Fibroblast of lung (primary cell): ENCODE data around the gene RALY. TPM values are rescaled to one million over a fixed set of nuclear protein-coding genes. Genes with fewer than 3 reads are reported as not detected.

Experiments used
- DNase-seq, 2 donors: peaks; one replicate each; pipeline versions ENCODE4 v3.0.0 to v3.0.0-alpha.2; 2010; ENCODE audit warnings: low read depth in 2 of 2
- H2AFZ ChIP-seq: 2 replicates; pipeline ENCODE4 v1.5.1; 2012; ENCODE audit warnings: low read length, control low read depth, inconsistent platforms
- H3K27ac ChIP-seq: 2 replicates; pipeline ENCODE4 v1.5.1; 2011; ENCODE audit warnings: low read length, control low read depth; ENCODE audit not compliant: insufficient read depth
- H3K27me3 ChIP-seq: 2 replicates; pipeline ENCODE4 v1.5.1; 2011; ENCODE audit warnings: mild to moderate bottlenecking, low read length; ENCODE audit not compliant: control insufficient read depth, insufficient read depth
- H3K36me3 ChIP-seq: 2 replicates; pipeline ENCODE4 v1.5.1; 2011; ENCODE audit warnings: low read length; ENCODE audit not compliant: control insufficient read depth, insufficient read depth
- H3K4me1 ChIP-seq: 2 replicates; pipeline ENCODE4 v1.5.1; 2011; ENCODE audit warnings: low read length; ENCODE audit not compliant: control insufficient read depth, insufficient read depth; ENCODE audit errors: extremely low read depth
- H3K4me2 ChIP-seq: 2 replicates; pipeline ENCODE4 v1.5.1; 2011; ENCODE audit warnings: low read length, control low read depth; ENCODE audit not compliant: insufficient read depth; ENCODE audit errors: extremely low read depth
- H3K4me3 ChIP-seq, 4 experiments: fragments of 200-600 bp in 1 of 4; sonication (generic) in 1 of 4; replicated peaks in 1 of 4; 2 replicates each; pipeline ENCODE4 v1.5.1; 2011 to 2016; ENCODE audit warnings: low read length in 4 of 4, low read depth in 3 of 4, mild to moderate bottlenecking in 3 of 4, control low read depth in 2 of 4, inconsistent platforms in 1 of 4, mixed read lengths in 1 of 4; ENCODE audit not compliant: insufficient read depth in 1 of 4; ENCODE audit errors: control extremely low read depth in 1 of 4
- H3K79me2 ChIP-seq: 2 replicates; pipeline ENCODE4 v1.5.1; 2012; ENCODE audit warnings: mild to moderate bottlenecking, low read length, inconsistent platforms; ENCODE audit not compliant: control insufficient read depth, insufficient read depth
- H3K9ac ChIP-seq: 2 replicates; pipeline ENCODE4 v1.5.1; 2011; ENCODE audit warnings: mild to moderate bottlenecking, low read length, control low read depth; ENCODE audit not compliant: insufficient read depth
- H3K9me3 ChIP-seq: 2 replicates; pipeline ENCODE4 v1.5.1; 2012; ENCODE audit warnings: low read depth, low read length; ENCODE audit not compliant: control insufficient read depth, insufficient read depth
- H4K20me1 ChIP-seq: 2 replicates; pipeline ENCODE4 v1.5.1; 2011; ENCODE audit warnings: low read length; ENCODE audit not compliant: control insufficient read depth, insufficient read depth; ENCODE audit errors: extremely low read depth
- CTCF ChIP-seq, 2 donors: IDR thresholded peaks in 1 of 2; conservative IDR thresholded peaks in 1 of 2; 1 replicate in 1 of 2; 2 replicates in 1 of 2; pipeline ENCODE4 v1.5.1; 2011 to 2012; ENCODE audit warnings: low read length in 2 of 2, control low read depth in 1 of 2, inconsistent platforms in 1 of 2, low read depth in 1 of 2, mild to moderate bottlenecking in 1 of 2
- EZH2 ChIP-seq: IDR thresholded peaks from 2 replicates; pipeline ENCODE4 v1.5.1; 2012; ENCODE audit warnings: low read length, control low read depth, mild to moderate bottlenecking; ENCODE audit errors: missing control alignments
- polyA plus RNA-seq, 2 donors: library from polyadenylated mRNA; depleted of rRNA in 1 of 2; stranded (reverse) in 1 of 2; unstranded in 1 of 2; fragments of >200 nt; gene quantifications; 2 replicates each; pipeline ENCODE4 v1.2.1, GENCODE V29; 2011 to 2012; ENCODE audit warnings: missing spikeins in 1 of 2
- total RNA-seq: library from RNA; depleted of rRNA; stranded (reverse); fragments of >200 nt; gene quantifications from 2 replicates; pipeline ENCODE4 v1.2.1, GENCODE V29; 2014

RALY gene
- total and polyA plus RNA-seq, 2 donors (not counting 1 experiment from before 2014, with no cell fraction given): 54.5 to 57.1 TPM

GRCh38 chr20:34110025-34110744 lies 116.5 kb downstream of the RALY start:
- Histone ChIP-seq H2AFZ (no peak overlapping the region), H3K36me3 (peaks cover 3% of the 10 kb centered on the region), H3K79me2 (peaks cover 68% of the 10 kb centered on the region), H3K4me1 (peaks cover 4% of the 10 kb centered on the region), H3K9ac (peak overlapping the region; percentile 13), H3K4me2 (peak overlapping the region; percentile 99), H4K20me1 (peaks cover 6% of the 10 kb centered on the region), H3K27me3 (no peaks in the 10 kb centered on the region), H3K27ac (peak overlapping the region; percentile 94), H3K4me3 (peak overlapping the region; percentile 93 to 99 (median 95)), H3K9me3 (no peaks in the 10 kb centered on the region)
- TF ChIP-seq CTCF (conservative IDR thresholded peaks at IDR 0.05 in 1 of 2, IDR thresholded peaks at IDR 0.05 in 1 of 2; ENCODE audit: low read depth in 1 of 2, low read length in 2 of 2) (no peak), EZH2 (no peak)
- peak in 1 of 2 donors; percentile 12 for DNase-seq

GRCh38 chr20:34110745-34111641 lies 117.3 kb downstream of the RALY start:
- no peaks in the 10 kb centered on the region for H3K27me3 ChIP-seq
- H3K79me2 ChIP-seq: peaks cover 60% of the 10 kb centered on the region
- H3K4me2 ChIP-seq: peak overlapping the region; percentile 99
- TF ChIP-seq CTCF (conservative IDR thresholded peaks at IDR 0.05 in 1 of 2, IDR thresholded peaks at IDR 0.05 in 1 of 2; ENCODE audit: low read depth in 1 of 2, low read length in 2 of 2): no peak
- TF ChIP-seq EZH2: no peak
- H3K27ac ChIP-seq: peak overlapping the region; percentile 94
- H3K9me3 ChIP-seq: no peaks in the 10 kb centered on the region
- DNase-seq: peak; percentile 74
- H4K20me1 ChIP-seq: peaks cover 6% of the 10 kb centered on the region
- peak overlapping the region; percentile 93 to 99 (median 95) for H3K4me3 ChIP-seq
- H3K4me1 ChIP-seq: peaks cover 4% of the 10 kb centered on the region
- no peak overlapping the region for H2AFZ ChIP-seq
- H3K9ac ChIP-seq: peak overlapping the region; percentile 99
- peaks cover 2% of the 10 kb centered on the region for H3K36me3 ChIP-seq
